Caki2 (cell line): ENCODE results near the gene SNX20. TPM values are rescaled to one million over a fixed set of nuclear protein-coding genes. Genes with fewer than 3 reads are reported as not detected.

ENCODE experiments used
- DNase-seq: peaks from one replicate; pipeline ENCODE4 v3.0.0-alpha.2; 2015; ENCODE audit warnings: low read depth
- in situ Hi-C: cut with HindIII; loops from 2 replicates; pipeline ENCODE4 v1.10.0; 2016; ENCODE audit warnings: low sequenced_read_pairs, low pct_unique_long_range_greater_than_20kb, mixed read lengths
- total RNA-seq: library from RNA; depleted of rRNA; stranded (reverse); fragments of >200 nt; shearing (Covaris generic); gene quantifications from 2 replicates; pipeline ENCODE4 v1.2.3, GENCODE V29; 2014; ENCODE audit warnings: low replicate concordance

Gene SNX20
- total RNA-seq, 1 experiment from 2014 or later, result not detected

- in situ Hi-C loops, result no loop called here
- no peak for DNase-seq
Observed at GRCh38 chr16:50708373-50709060, 27.4 kb upstream of the SNX20 start.

DNA sequence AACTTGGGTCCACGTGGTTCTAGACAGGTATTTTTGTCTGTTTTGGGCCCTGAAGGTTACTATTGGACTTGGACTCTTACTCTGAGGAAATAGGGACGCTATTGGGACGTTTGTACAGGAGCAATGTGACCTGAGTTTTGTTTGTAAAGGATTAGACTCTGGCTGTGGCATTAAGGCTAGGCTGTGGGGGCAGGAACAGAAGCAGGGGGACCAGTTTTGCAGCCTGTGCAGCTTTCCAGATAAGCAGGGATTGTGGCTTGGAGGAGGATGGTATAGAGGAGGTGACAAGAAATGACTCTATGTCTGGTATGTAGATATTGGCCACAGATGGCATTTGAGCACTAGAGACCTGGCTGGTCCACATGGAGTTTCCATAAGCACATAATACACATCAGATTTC, 25.1 kb upstream of the SNX20 start:
- no peak for DNase-seq
- in situ Hi-C loops, result no loop called here

- no peak for DNase-seq
- in situ Hi-C loops, result no loop called here
Observed at GRCh38 chr16:50705436-50706110, 24.5 kb upstream of the SNX20 start.

- DNase-seq, result no peak
- in situ Hi-C loops, result no loop called here
Observed at GRCh38 chr16:50704245-50704644, 23.1 kb upstream of the SNX20 start.

DNA sequence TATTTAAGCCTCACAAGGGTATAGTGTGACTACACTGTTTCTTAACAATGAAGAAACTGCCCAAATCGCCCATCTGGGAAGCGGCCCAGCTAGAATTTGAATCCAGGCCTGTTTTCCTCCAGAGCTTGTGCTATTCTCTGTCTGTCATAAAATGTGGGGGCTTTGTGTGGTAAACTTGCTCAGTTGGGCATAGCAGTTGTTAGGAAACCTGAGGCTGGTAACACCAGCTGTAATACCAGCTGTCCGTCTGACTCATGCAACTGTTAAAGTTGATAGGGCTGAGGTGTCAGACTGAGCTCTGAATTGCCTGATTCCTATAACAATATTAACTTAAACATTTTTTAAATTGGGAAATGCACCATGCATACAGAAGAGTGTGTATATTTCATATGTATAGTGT, 21.6 kb upstream of the SNX20 start:
- no peak for DNase-seq
- in situ Hi-C loops, result no loop called here

GRCh38 chr16:50699326-50700159, 18.4 kb upstream of the SNX20 start:
- in situ Hi-C loops, result no loop called here
- DNase-seq, result no peak

GRCh38 chr16:50697881-50698767, 17.0 kb upstream of the SNX20 start:
- in situ Hi-C loops, result no loop called here
- no peak for DNase-seq

DNA sequence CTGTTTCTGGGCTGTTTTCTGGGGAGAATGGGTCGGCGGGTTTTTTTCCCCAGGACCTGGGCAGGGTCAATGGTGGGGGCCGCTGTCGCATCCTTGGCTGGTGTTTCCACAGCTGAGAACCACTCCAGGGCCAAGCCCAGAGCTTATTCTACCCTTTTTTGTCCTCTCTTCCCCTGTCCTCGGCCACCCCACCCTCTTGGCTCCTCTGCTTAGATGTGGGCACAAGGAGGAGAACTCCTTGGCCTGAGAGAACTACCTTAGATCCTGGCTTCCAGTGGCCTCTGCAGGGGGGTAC, 16.3 kb upstream of the SNX20 start:
- DNase-seq, result no peak
- in situ Hi-C loops, result no loop called here

- DNase-seq, result peak; percentile 44
- in situ Hi-C loops, result no loop called here
Observed at GRCh38 chr16:50696575-50697420, 15.7 kb upstream of the SNX20 start.

- in situ Hi-C loops, result no loop called here
- DNase-seq, result no peak
Observed at GRCh38 chr16:50696126-50696525, 15.0 kb upstream of the SNX20 start.

GRCh38 chr16:50695017-50696000, 14.2 kb upstream of the SNX20 start:
- in situ Hi-C loops, result no loop called here
- no peak for DNase-seq

DNA sequence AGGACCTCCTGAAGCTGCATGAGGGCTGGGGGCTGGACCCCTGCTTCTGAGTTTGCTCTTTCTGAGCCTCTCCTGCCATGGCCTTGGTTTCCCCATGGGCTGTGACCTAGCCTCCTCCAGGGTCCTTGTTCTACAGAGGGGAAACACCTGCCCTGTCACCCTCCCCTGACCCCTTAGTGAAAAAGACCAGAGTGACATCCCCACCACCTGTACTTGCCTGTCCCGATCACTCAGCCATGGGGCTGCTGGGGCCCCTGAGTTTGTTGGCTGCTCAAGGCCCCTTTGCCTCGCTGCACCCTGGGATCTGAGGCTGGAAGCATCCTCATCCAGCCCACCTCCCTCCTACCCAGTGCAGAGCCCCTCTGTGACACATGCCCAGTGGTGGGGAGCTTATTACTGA, 13.1 kb upstream of the SNX20 start:
- DNase-seq, result no peak
- in situ Hi-C loops, result no loop called here

DNA sequence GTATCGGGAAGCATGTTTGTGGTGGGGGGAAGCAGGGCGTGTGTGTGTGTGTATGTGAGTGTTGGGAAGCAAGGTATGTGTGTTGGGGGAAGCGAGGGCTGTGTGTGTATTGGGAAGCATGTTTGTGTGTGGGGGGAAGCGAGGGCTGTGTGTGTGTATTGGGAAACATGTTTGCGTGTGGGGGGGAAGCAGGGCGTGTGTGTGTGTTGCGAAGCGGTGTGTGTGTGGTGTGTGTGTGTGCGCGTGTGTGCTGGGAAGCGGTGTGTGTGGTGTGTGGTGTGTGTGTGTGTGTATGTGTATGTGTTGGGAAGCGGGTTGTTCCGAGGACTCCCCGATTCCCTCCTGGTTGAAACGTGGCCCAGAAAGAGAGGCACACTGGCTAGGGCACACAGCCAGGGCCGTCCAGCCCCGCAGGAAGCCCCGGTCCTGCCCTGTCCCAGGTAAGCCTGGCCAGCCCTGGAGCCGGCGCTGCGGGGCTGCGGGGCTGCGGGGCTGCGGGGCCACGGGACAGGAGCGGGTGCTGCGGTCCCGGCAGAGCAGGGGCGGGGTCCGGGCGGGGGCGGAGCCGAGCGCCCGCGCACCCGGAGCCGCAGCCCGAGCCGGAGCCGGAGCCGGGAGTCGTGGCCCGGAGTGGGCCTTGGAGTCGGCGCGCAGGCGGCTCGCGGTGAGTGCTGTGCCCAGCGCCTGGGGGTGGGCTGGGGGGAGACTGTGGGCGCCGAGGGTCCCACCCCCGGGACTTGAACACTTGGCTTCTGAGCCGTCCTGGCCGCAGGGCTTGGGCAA, 12.1 kb upstream of the SNX20 start, which contains the start of gene NOD2:
Gene NOD2 (plus strand): TSS at position 608 of the 783 bp plus-strand sequence. CDS start 5,890 bp downstream, outside the sequence.
- no peak for DNase-seq
- in situ Hi-C loops, result no loop called here

- in situ Hi-C loops, result no loop called here
- no peak for DNase-seq
Observed at GRCh38 chr16:50692644-50692998, 11.5 kb upstream of the SNX20 start.

DNA sequence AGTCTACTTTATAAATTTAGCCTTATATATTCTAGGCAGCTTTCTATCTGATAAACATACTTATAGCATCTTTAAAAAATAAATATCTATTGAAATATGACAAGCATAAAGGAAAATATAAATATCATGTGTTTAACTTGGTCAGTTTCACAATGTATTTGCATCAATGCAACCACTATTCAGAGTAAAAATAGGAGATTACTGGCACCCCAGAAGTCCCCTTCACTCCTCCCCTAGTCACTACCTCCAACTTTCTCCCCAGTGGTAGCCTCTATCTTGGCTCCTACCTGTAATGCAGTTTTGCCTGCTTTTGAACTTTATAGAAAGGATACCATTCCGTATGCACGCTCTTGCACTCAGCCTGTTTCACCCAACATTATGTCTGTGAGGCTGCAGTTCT, 9.1 kb upstream of the SNX20 start:
- DNase-seq, result no peak
- in situ Hi-C loops, result no loop called here

- in situ Hi-C loops, result no loop called here
- DNase-seq, result no peak
Observed at GRCh38 chr16:50688867-50689266, 7.8 kb upstream of the SNX20 start.
